Kidney tubule cell (primary cell): ENCODE data around the gene LAMB1.
A peak's percentile ranks its signal among the peaks of the same experiment; 100 is the strongest.

Experiments
- DNase-seq: peaks from one replicate; pipeline ENCODE4 v3.0.0-alpha.2; 2018; ENCODE audit warnings: low spot score

Gene LAMB1

GRCh38 chr7:107877731-107878382 lies 125.1 kb downstream of the LAMB1 start:
- no peak for DNase-seq

- DNase-seq: no peak
Observed at GRCh38 chr7:107876916-107877315, 126.0 kb downstream of the LAMB1 start.

GRCh38 chr7:107874605-107875446 lies 128.1 kb downstream of the LAMB1 start:
- DNase-seq: peak; percentile 66

GRCh38 chr7:107874111-107874510 lies 128.8 kb downstream of the LAMB1 start:
- DNase-seq: no peak
